AML-193 (cell line): ENCODE measurements around the gene LILRA5.
"Not testable (repeated sequence)": the region's sequence is repeated elsewhere in the genome, so short reads cannot be mapped to it uniquely, and the experiment has no call there.

Experiments used
- DNase-seq, 2 experiments: peaks; one replicate each; lab custom pipeline; 2025; lab: John Stamatoyannopoulos, UW

Gene LILRA5

GRCh38 chr19:54273821-54274220, 39.1 kb downstream of the LILRA5 start:
- DNase-seq: no peak

- DNase-seq: not testable (repeated sequence)
These were observed 40.8 kb downstream of the LILRA5 start for GRCh38 chr19:54272181-54272580.

GRCh38 chr19:54271587-54271986, 41.4 kb downstream of the LILRA5 start:
- DNase-seq: not testable (repeated sequence)

GRCh38 chr19:54271106-54271505, 41.9 kb downstream of the LILRA5 start:
- DNase-seq: no peak

GRCh38 chr19:54268936-54269335, 44.0 kb downstream of the LILRA5 start:
- DNase-seq: no peak

- DNase-seq: peak; percentile 47 to 67
These were observed 46.8 kb downstream of the LILRA5 start for GRCh38 chr19:54266133-54266532.

- no peak for DNase-seq
These were observed 50.5 kb downstream of the LILRA5 start for GRCh38 chr19:54262470-54262869.

GRCh38 chr19:54262066-54262465, 50.9 kb downstream of the LILRA5 start:
- no peak for DNase-seq

- DNase-seq: no peak
These were observed 55.9 kb downstream of the LILRA5 start, which contains the start of gene LILRB5 for GRCh38 chr19:54257116-54257480. Gene LILRB5 (minus strand): TSS chr19:54257273. CDS start chr19:54257193, 80 bp downstream.
